Fibroblast of skin of left quadriceps (primary cell): Measurements from ENCODE around the gene TMEM187.

ENCODE experiments used
- DNase-seq, 2 experiments: peaks; one replicate each; pipeline ENCODE4 v3.0.0-alpha.2; 2013; ENCODE audit warnings: low read depth in 2 of 2

TMEM187 gene

DNA sequence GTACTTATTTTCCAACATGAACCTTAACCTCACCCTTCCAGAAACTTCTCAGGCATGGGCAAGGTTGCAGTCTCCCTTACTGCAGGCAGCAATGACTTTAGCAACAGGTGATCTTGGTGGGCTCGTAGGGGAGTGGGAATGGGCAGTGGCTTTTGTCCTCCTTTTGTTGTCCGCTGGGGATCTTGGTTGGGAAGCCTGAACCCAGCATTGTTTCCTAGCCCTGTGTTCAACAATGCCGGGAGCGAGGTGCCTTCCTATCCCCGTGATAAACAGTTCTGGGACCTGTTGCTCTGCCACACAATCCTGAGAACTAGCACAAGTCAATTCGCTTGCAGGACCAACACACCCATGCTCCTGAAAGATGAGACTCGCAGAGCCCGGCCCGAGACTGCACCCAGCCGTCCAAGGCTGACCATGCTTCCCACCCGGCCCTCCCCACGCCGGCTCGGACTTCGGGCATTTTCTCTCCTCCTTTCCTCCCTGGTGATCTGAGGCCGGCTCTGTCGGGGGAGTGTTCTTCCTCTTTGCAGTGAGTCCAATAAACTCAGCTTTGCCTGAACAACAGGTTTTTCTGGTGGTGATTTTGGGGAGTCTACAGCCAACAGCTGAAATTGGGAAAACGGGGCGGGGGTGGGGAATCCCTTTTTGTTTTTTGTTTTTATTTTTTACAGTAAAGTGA, 26.9 kb downstream of the TMEM187 start:
- DNase-seq, result no peak

DNA sequence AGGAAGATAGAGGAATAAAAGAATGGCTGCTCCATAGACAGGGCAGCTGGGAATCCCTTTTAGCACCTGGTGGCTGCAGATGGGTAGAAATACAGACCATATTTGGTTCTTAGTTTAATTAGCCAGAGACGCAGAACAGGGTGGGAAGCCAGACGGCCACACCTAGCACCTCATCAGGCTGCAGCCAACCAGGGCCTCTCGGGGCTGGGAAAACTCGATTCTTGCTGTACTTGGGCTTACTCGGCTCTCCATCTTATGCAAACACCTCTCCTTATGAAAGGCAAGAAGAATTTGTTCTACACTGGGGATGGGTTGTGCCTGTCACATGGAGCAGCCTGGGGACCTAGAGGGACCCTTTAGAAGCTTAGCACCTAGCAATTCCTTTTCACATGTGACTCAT, 27.5 kb downstream of the TMEM187 start:
- DNase-seq, result no peak

DNA sequence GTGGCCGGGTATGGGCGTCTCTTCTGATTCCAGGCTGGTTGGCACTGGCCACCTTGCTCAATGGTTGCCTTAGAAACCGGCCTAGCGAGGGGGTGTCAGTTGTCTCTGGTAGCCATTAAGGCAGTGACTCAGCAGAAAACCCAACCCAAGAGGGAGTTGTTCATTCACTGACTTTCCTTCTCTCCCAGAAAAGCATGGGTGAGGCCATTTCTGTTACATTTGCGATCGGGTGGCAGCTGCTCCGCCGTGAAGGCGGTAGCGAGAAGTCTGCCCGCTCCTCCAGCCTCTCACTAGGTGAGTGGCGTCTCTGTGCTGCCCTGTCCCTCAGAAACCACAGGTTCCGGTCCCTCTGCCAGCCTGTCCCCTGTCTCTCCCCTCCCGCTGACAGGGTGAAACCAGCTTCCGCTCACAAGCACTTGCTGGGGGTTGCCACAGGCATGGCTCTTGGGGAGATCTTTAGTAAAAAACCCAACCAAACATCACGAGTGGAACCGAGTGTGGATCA, 29.7 kb downstream of the TMEM187 start:
- peak; percentile 20 to 26 for DNase-seq

DNA sequence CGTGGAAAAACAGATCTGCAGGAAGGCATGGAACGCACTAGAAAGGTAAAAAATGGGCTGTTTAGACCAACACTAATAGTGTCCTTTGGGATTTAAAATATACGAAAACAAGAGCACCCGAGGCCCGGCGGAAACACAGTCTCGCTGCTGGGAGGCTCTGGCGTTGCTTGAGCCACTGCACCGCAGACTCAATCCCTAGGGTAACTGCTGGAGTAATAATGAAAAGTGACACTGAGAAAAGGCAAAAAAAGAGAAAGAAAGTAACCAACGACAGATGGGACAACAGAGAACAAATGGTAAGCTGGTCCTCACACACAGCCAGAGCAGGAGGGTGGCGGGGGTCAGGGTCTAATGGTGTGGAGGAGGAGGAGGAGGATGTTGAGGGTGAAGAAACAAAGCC, 31.8 kb downstream of the TMEM187 start:
- no peak for DNase-seq

DNA sequence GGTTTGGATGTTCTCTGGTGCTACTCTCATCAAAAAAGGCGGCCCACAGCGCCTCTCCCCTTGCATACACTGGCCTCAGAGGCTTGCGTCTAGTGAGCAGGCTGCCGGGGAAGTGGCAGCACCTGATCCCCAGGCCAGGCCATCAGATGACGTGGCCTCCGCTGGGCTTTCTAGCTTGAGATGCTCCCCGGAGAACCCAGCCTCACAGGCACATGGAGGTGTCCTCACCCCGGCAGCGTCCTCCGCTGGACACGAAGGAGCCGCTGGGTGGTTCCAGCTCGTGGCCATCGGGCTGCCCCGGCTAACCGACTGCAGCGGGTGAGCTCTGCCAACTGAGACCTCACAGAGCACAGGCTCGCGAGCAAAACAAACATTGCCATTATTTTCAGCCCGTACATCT, 34.4 kb downstream of the TMEM187 start:
- no peak for DNase-seq

DNA sequence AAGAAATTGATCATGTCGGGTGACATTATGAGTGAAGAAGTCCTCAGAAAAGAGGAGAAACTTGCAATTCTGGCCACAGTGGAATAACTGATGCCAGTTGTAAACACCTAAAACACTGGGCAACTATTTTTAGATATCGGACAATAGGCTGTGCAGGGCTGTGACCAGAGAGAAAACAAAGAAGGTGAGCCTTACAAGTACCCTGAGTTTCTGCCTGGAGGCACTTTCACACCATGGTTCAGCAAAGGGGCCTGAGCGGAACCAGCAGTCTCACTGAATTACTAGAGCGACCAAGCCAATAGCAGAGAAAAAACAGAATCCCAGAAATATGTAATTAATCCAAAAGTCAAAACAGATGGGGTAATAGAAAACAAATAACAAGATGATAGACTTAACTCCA, 36.0 kb downstream of the TMEM187 start:
- no peak for DNase-seq

DNA sequence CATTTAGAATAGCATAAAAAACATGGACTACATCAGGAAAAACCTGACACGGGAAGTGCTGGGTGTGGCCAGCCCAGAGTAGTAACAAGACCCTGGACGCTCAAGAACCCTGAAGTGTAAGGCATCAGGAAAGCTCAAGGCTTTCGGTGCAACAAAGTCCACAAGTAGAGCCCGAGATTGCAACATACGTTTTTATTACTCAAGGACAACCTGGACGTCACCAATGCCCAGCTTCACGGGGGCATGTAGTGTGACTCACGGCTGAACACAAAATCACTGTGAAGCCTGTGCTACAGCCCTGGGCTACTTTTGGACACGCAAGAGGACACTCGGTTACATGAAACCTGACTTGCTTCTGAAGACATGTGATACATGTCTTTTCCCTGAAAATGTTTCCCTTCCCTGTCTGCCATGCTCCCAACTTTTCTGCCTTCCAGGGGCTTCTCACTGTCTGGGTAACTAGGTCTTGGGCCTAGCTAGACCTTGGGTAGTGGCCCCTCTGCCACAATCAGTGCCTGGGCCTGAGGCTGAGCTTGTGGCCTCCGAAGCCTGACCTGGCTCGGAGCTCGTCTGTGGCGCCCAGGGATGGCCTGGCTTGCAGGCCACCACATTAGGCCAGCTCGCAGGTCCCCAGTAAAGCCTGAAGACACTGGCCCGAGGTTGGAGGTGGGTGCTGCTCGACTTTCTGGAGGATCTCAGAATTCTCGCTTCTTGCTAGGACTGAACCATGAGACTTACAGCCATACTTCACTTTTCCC, 38.0 kb downstream of the TMEM187 start:
- no peak for DNase-seq

DNA sequence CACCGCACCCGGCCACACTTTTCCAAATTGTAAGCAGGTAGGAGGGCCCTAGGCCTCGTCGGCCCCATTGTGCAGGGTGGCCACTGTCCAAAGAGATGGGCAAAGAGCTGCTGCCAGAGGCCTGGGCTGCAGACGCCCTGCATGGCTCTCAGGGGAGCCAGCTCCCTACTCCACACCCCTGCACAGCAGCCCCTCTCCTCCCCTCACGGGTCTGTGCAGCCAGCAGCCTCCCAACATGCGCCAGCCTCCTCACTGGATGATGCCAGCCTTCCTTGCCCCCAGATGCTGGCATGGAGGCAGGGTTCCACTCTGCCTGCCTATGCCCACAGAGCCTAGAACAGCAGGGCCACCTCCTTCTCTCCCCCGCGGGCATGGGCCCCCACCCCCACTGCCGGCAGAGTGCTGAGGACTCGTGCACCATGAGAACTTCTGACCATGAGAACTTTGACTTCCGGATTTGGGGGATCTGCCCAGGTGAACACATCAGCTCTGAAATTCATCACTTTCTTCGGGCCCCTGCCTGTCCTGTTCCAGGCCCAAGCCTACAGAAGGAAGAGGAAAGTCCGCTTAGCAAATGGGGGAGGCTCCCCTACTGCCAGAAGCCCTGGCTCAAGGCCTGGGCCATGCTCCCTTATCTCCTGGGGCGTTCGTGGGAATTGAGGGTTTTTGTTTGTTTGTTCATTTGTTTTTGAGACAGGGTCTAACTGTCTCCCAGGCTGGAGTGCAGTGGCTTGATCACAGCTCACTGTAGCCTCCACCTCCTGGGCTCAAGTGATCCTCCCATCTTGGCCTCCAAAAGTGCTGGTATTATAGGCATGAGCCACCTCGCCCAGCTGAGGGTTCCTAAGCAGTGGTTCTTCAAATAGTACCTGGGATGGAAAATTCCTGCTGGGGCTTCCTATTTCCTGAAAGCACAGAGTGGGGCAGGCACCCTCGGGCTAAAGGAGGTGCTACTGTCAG, 39.1 kb downstream of the TMEM187 start:
- DNase-seq, result no peak

DNA sequence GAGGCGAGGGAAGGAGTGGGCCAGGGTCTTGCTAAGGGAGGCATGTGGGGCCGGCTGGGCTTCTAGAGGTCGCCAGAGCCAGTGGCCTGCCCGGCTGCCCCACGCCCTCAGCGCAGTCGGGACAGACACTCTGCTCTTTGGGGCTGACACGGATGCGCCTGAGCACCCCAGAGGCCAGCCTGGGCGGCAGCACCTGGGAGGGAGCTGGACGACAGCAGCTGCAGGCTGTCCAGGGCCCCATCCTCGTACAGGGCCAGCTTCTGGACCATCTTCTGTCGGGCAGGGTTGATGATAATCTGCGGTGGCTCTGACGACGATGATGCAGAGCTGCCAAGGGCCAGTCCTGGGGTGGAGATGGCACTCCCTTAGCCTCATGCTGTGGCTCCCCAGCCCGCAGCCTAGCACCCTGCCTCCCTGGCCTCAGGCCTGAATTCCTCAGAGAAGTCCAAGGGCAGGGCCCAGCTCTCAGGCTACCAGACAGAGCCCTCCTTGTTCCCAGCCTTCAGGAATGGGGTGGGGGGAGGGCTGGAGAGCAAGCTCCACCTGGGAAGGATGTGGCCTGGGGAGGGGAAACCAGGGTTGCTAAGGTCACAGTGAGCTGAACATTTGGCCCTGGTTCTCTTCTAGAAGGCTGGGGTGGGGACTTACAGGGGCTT, 39.9 kb downstream of the TMEM187 start:
- no peak for DNase-seq

DNA sequence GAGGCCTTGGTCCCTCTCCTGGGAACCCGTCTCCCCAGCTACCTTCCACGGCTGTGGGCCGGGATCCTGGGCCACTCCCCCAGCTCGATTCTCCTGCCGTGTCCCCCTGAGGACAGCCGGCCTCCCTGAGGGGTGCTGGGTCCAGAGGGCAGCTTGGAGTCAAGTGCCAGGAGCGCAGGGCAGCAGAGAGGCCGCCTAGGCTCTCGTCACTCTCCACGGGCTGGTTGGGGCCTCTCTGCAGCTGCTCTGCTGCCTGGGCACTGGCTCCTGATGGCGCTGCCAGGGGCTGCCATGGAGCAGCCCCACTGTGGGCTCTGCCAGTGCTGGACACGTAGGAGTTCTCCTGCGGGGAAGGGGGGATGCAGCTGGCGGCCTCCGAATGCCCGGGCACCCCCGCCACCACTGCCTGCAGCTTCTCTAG, 40.5 kb downstream of the TMEM187 start:
- DNase-seq, result no peak

DNA sequence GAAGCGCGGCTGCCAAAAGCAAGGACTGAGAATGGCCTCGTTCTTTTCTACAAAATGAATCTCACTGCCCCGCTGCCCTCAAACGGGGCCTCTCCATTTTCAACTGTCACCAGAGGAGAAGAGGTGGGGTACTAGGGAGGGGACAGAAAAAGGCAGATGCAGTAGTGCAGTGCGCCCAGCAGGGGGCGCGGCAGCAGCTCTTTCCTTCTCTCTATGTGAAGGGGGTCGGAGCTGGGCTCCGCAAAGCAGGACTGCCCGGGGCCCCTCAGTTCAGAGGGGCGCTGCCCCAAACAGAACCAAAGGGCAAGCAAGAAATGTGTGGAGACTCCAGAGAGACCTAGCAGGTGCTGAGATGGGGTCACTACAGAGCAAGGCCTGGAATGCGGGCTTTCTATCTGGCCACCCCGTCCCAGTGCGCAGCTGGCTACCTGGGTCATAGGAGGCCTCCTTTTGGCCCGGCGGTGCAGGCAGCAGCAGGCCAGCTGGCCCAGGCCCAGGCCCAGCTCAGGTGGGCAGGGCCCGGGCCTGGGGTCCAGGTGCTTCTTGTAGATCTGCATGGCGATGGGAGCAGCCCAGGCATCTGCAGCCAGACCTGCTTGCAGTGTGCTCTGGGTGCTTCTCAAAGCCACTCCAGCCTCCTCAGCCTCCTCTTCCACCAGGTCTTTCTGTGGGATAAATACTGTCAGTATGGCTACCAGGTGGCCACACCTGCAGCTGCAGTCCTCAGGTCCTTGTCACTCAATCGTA, 41.2 kb downstream of the TMEM187 start:
- no peak for DNase-seq

DNA sequence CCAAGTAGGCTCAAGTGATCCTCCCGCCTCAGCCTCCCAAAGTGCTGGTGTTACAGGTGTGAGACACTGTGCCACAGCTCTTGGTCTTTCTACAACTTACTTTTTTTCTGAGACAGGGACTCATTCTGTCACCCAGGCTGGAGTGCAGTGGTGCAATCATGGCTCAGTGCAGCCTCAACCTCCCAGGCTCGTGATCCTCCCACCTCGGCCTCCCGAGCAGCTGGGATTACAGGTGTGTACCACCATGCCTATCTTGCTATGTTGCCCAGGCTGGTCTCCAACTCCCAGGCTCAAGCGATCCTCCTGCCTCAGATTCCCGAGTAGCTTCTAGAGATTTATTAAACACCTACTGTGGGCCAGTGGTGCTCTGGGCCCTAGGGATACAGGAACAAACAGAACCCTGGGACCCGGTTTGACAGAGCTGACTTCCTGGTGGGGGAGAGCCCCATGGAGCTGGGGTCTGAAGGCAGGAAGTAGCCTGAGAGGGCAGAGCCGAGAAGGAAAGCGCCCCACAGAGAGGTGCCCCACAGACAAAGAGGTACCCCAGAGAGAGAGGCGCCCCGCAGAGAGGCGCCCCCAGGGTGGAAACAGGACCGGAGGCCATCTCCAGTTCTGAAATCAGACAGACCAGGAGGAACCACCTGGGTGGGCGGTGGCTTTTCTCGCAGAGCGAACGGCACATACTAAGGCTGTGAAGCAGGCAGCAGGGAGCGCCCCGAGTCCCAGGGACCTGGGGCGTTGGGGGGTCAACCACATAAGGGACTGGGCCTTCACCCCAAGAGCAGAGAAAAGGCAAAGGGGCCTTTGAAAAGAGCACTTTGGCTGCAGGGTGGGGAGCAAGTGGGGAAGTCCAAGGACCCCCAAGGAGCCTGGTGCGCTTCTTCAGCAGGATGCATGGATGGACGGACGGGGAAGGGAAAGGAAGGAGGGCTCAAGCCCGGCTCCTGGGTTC, 42.2 kb downstream of the TMEM187 start:
- no peak for DNase-seq

DNA sequence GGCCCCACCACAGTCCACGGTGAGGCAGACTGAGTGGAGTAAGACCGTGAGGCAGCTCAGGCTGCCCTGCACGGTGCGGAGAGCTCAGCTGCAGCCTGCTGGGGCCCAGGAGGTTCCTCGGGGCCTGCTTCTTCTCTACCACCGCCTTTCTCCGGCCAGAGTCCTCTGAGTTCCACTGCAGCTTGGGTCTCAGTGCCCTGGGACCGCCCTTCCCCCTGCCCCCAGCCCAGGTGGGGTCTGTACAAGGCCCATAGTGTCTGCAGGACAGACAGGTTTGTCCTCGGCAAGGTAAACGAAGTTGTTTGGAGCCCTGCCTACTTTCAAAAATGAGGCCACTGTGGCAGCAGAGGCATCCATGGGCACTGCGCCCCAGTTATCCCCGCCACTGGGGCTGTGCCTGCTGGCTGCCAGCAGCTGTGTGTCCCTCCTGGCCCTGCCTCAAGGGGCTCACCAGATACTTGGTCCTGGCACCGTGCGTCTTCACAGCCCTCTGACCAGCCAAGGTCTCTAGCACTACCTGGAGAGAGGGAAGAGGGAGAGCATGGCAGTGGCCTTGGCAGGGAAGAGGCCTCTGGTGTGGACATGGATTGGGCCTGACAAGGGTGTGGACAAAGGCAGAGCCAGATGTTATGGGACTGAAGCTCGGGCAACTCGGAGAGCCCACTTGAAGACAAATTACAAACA, 43.2 kb downstream of the TMEM187 start:
- no peak for DNase-seq

DNA sequence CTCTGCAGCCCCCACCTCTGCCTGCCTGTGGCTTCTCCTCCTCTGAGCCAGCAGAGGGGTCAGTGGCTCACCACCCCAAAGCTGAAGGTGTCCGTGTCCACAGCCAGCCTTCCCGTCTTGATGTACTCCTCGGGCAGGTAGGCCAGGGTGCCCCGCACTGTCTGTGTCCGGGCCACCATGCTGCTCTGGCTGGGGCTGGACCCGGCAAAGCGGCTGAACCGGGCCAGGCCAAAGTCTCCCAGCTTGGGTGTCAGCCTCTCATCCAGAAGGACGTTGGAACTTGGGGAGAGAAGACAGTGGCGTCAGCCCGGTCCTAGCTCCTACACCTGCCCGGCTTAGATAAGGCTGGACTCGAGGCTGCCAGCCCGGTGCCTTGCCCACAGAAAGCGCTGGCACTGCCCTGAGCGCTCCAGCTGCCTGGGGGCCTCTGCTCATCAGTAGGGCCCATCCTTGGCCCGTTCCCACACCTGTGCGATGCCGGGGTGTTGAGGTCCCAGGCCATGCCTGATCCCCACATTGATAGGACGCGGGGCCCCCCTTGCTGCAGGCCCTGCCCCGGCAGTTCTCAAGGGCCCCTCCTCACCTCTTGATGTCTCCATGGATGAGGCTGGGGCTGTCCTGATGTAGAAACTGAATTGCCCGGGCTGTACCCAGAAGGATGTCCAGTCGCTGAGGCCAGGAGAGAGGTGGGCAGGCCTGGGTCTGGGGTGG, 44.0 kb downstream of the TMEM187 start:
- DNase-seq, result no peak

DNA sequence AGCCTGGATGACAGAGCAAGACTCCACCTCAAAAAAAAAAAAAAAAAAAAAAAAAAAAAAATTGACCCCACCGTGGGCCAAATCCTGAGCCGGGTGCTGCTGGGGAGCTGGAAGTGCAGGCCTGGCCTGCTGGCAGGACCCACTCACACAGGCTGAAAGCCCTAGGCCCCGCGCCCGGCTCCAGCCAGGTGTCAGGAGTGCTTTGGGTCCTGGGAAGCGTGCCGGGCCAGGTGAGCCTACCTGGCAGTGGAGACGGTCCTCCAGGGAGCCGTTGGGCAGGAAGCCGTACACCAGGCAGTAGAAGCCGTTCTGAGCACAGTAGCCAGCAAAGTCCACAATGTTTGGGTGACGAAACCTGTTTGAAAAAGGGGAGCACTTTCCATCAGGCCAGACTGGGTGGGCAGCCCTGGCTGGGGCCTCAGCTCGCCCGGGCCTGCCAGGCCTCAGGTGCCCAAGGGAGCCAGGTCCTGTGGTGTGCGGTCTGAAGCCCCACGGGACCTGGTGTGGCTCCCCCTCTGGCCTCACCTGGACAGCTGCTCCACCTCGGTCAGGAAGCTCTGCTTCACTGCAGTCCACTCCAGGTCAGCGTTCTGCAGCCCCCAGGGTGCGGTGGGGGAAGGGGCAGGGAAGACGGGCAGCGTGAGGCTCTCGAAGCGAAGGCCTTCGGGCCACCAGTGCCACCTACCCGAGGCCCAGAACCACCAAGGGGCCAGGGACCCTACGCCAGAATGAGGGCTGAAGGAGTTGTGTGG, 45.4 kb downstream of the TMEM187 start:
- no peak for DNase-seq

DNA sequence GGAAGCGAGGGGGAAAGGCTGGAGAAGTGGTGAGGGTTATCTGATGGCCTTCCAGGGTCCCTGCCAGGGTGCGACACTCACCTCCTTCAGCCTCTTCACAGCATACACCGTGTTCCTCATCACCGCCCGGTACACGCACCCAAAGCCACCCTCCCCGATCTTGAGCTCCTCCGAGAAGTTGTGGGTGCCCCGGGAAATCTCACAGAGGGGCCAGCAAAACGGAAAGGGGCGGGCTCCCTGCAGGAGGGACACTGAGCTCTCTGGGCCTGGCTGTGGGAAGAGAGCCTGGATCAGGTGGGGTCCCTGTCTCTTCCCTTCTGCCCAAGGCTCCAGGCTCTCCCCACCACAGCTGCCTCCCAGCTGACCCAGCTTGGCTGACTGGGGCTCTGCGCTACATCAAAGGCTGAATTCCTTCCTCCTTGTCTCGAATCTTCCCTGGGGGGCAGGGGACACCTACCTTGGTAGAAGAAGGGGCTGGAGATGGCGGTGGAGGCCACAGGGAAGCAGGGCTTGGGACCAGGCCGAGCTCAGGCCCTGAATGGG, 46.0 kb downstream of the TMEM187 start:
- DNase-seq, result no peak

DNA sequence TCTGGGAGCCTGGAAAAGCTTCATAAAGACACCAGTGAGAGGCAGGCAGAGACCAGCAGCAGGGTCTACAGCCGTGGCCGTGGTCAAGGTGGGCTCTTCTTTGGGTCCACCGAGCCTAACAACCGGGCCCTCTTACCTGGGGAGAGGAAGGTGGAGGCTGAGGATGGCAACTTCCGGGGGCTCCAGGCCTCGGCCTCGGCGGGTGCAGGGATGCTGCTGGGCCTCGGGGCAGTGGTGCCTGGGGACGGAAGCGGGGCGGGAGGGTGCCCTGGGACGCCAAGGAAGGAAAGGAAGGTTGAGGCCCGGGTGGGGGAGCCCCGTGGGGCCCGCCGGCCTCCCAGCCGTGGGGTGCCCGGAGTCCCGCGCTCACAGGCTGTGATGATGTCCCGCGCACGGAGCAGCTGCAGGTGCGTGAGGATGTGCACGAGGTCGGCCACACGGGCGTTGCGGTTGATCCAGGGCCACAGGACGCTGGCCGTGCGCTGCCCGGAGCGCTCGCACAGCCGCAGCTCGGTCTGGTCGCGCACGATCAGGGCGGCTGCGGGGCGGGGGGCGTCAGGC, 46.6 kb downstream of the TMEM187 start:
- DNase-seq, result no peak
